ENCODE data around the gene HDAC7.

DNA sequence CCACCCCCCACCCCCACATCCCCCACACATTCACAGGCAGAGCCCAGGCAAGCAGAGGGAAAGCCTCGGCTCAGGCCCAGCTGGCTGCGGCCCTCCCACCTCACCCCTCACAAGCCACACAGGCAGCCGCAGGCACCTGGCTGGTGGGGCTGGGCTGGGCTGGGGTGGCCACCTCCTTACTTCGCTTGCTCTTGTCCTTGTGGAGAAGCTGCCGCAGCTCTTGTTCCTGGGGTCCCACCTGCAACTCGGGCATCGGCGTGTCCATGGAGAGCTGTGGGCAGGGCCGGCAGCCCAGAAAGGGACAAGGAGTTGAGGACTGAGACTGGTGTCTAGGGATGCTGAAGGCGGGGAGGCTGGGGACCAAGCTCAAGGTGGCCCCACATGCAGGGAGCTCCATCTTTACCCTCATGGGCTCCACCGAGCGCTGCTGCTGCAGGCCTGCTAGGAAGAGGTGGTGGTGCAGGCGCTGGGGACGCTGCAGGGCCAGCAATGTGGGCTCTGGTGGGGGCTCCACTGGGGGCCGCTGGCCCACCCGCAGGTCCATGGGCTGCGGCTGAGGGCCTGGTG lies 21.2 kb downstream of the HDAC7 start:
- TF ChIP-seq FOXM1 (IDR thresholded peaks at IDR 0.05; ENCODE audit: borderline replicate concordance) (no peak), ELF4 (IDR thresholded peaks at IDR 0.05) (no peak)
